DMS153 treated with DMSO at 0.1 percent for 48 hours (cell line): ENCODE measurements around the gene HEATR3.

Source experiments
- DNase-seq: peaks from one replicate; lab custom pipeline; 2025; ENCODE audit not compliant: unreplicated experiment; lab: John Stamatoyannopoulos, UW

The HEATR3 gene

GRCh38 chr16:50065624-50066481, at the start of gene HEATR3:
Gene HEATR3 (plus strand): TSS chr16:50065970. CDS start chr16:50066132, 162 bp downstream.
- DNase-seq, result peak; percentile 34

GRCh38 chr16:50017553-50017952, 48.2 kb upstream of the HEATR3 start:
- DNase-seq, result no peak

GRCh38 chr16:50021544-50021943, 44.2 kb upstream of the HEATR3 start:
- no peak for DNase-seq

- no peak for DNase-seq
Observed at GRCh38 chr16:50023641-50024040, 42.1 kb upstream of the HEATR3 start.

- DNase-seq, result no peak
Observed at GRCh38 chr16:50024207-50024606, 41.6 kb upstream of the HEATR3 start.

GRCh38 chr16:50024684-50025536, 40.9 kb upstream of the HEATR3 start, which contains the start of gene CNEP1R1:
Gene CNEP1R1 (plus strand): TSS chr16:50025225. CDS start chr16:50025316, 91 bp downstream.
- peak; percentile 72 for DNase-seq

- no peak for DNase-seq
Observed at GRCh38 chr16:50025537-50025931, 40.2 kb upstream of the HEATR3 start.

- DNase-seq, result no peak
Observed at GRCh38 chr16:50027829-50028228, 37.9 kb upstream of the HEATR3 start.

GRCh38 chr16:50035468-50035992, 30.2 kb upstream of the HEATR3 start:
- DNase-seq, result no peak

GRCh38 chr16:50036426-50036825, 29.3 kb upstream of the HEATR3 start:
- no peak for DNase-seq

- DNase-seq, result no peak
Observed at GRCh38 chr16:50037662-50038220, 28.0 kb upstream of the HEATR3 start.

GRCh38 chr16:50038286-50038685, 27.5 kb upstream of the HEATR3 start:
- DNase-seq, result no peak

- no peak for DNase-seq
Observed at GRCh38 chr16:50038756-50039529, 26.8 kb upstream of the HEATR3 start.

- no peak for DNase-seq
Observed at GRCh38 chr16:50040018-50040417, 25.8 kb upstream of the HEATR3 start.

- no peak for DNase-seq
Observed at GRCh38 chr16:50040710-50041109, 25.1 kb upstream of the HEATR3 start.

- no peak for DNase-seq
Observed at GRCh38 chr16:50043358-50043757, 22.4 kb upstream of the HEATR3 start.

- no peak for DNase-seq
Observed at GRCh38 chr16:50045412-50045811, 20.4 kb upstream of the HEATR3 start.

- no peak for DNase-seq
Observed at GRCh38 chr16:50046853-50047252, 18.9 kb upstream of the HEATR3 start.

- DNase-seq, result no peak
Observed at GRCh38 chr16:50047864-50048263, 17.9 kb upstream of the HEATR3 start.

GRCh38 chr16:50050802-50051201, 15.0 kb upstream of the HEATR3 start:
- DNase-seq, result no peak

- no peak for DNase-seq
Observed at GRCh38 chr16:50056226-50056625, 9.5 kb upstream of the HEATR3 start.
